ENCODE data around the gene ZNF362.

ZNF362 gene

GRCh38 chr1:33319949-33320618, 63.8 kb downstream of the ZNF362 start:
- peaks cover 5% of the 10 kb centered on the region for H3K36me3 Mint-ChIP-seq (ENCODE audit: low read depth)
- H3K4me1 Mint-ChIP-seq (ENCODE audit: low read depth): peaks cover 3% of the 10 kb centered on the region
- no peak overlapping the region for H3K4me3 Mint-ChIP-seq
- peaks cover 6% of the 10 kb centered on the region for H3K27me3 Mint-ChIP-seq (ENCODE audit: low read depth)
- no peaks in the 10 kb centered on the region for H3K9me3 Mint-ChIP-seq
- H3K27ac Mint-ChIP-seq: no peak overlapping the region
- DNase-seq (ENCODE audit: low spot score): no peak

- Mint-ChIP-seq H3K9me3 (no peaks in the 10 kb centered on the region), H3K27me3 (ENCODE audit: low read depth) (peaks cover 6% of the 10 kb centered on the region), H3K4me1 (ENCODE audit: low read depth) (peaks cover under 1% of the 10 kb centered on the region)
These were observed 64.4 kb downstream of the ZNF362 start, which contains the start of gene A3GALT2 for GRCh38 chr1:33320619-33321165. Gene A3GALT2 (minus strand): TSS chr1:33321098. CDS start chr1:33321098, 0 bp downstream.

GRCh38 chr1:33321178-33321577, 64.9 kb downstream of the ZNF362 start:
- no peak overlapping the region for H3K27ac Mint-ChIP-seq
- no peaks in the 10 kb centered on the region for H3K9me3 Mint-ChIP-seq

More at GRCh38 chr1:33320619-33321165, 64.4 kb downstream of the ZNF362 start, which contains the start of gene A3GALT2:
- Mint-ChIP-seq H3K36me3 (ENCODE audit: low read depth) (peaks cover 8% of the 10 kb centered on the region), H3K27ac (no peak within 1 kb of the TSS), H3K4me3 (no peak within 1 kb of the TSS)
- no peak for DNase-seq (ENCODE audit: low spot score)

GRCh38 chr1:33322109-33322508, 65.8 kb downstream of the ZNF362 start:
- Mint-ChIP-seq H3K27me3 (ENCODE audit: low read depth) (peaks cover 4% of the 10 kb centered on the region), H3K27ac (no peak overlapping the region), H3K4me3 (no peak overlapping the region), H3K36me3 (ENCODE audit: low read depth) (peaks cover 16% of the 10 kb centered on the region), H3K9me3 (no peaks in the 10 kb centered on the region), H3K4me1 (ENCODE audit: low read depth) (no peaks in the 10 kb centered on the region)
- DNase-seq (ENCODE audit: low spot score): no peak

More at GRCh38 chr1:33321178-33321577, 64.9 kb downstream of the ZNF362 start:
- DNase-seq (ENCODE audit: low spot score): no peak
- no peak overlapping the region for H3K4me3 Mint-ChIP-seq
- H3K27me3 Mint-ChIP-seq (ENCODE audit: low read depth): peaks cover 6% of the 10 kb centered on the region
- H3K4me1 Mint-ChIP-seq (ENCODE audit: low read depth): no peaks in the 10 kb centered on the region
- peaks cover 13% of the 10 kb centered on the region for H3K36me3 Mint-ChIP-seq (ENCODE audit: low read depth)

GRCh38 chr1:33322870-33323585, 66.7 kb downstream of the ZNF362 start:
- no peak for DNase-seq (ENCODE audit: low spot score)
- H3K9me3 Mint-ChIP-seq: no peaks in the 10 kb centered on the region
- H3K4me3 Mint-ChIP-seq: no peak overlapping the region
- no peaks in the 10 kb centered on the region for H3K4me1 Mint-ChIP-seq (ENCODE audit: low read depth)
- no peak overlapping the region for H3K27ac Mint-ChIP-seq
- peaks cover 18% of the 10 kb centered on the region for H3K36me3 Mint-ChIP-seq (ENCODE audit: low read depth)
- H3K27me3 Mint-ChIP-seq (ENCODE audit: low read depth): peaks cover 4% of the 10 kb centered on the region

- no peak overlapping the region for H3K27ac Mint-ChIP-seq
- H3K27me3 Mint-ChIP-seq (ENCODE audit: low read depth): no peaks in the 10 kb centered on the region
- H3K4me1 Mint-ChIP-seq (ENCODE audit: low read depth): no peaks in the 10 kb centered on the region
- H3K4me3 Mint-ChIP-seq: no peak overlapping the region
- peaks cover 24% of the 10 kb centered on the region for H3K36me3 Mint-ChIP-seq (ENCODE audit: low read depth)
- H3K9me3 Mint-ChIP-seq: no peaks in the 10 kb centered on the region
- no peak for DNase-seq (ENCODE audit: low spot score)
These were observed 67.6 kb downstream of the ZNF362 start for GRCh38 chr1:33323663-33324477.

- DNase-seq (ENCODE audit: low spot score): no peak
- H3K27me3 Mint-ChIP-seq (ENCODE audit: low read depth): no peaks in the 10 kb centered on the region
- H3K36me3 Mint-ChIP-seq (ENCODE audit: low read depth): peaks cover 28% of the 10 kb centered on the region
- no peaks in the 10 kb centered on the region for H3K9me3 Mint-ChIP-seq
- no peak overlapping the region for H3K4me3 Mint-ChIP-seq
- no peaks in the 10 kb centered on the region for H3K4me1 Mint-ChIP-seq (ENCODE audit: low read depth)
- no peak overlapping the region for H3K27ac Mint-ChIP-seq
These were observed 68.6 kb downstream of the ZNF362 start for GRCh38 chr1:33324677-33325575.

- no peak overlapping the region for H3K4me3 Mint-ChIP-seq
- no peak overlapping the region for H3K27ac Mint-ChIP-seq
- no peak for DNase-seq (ENCODE audit: low spot score)
- H3K36me3 Mint-ChIP-seq (ENCODE audit: low read depth): peaks cover 32% of the 10 kb centered on the region
- H3K4me1 Mint-ChIP-seq (ENCODE audit: low read depth): no peaks in the 10 kb centered on the region
- H3K9me3 Mint-ChIP-seq: no peaks in the 10 kb centered on the region
- H3K27me3 Mint-ChIP-seq (ENCODE audit: low read depth): no peaks in the 10 kb centered on the region
These were observed 70.5 kb downstream of the ZNF362 start for GRCh38 chr1:33326785-33327184.

- Mint-ChIP-seq H3K36me3 (ENCODE audit: low read depth) (peaks cover 38% of the 10 kb centered on the region), H3K27me3 (ENCODE audit: low read depth) (no peaks in the 10 kb centered on the region), H3K4me3 (no peak overlapping the region)
These were observed 71.5 kb downstream of the ZNF362 start for GRCh38 chr1:33327587-33328325.

GRCh38 chr1:33328817-33329216, 72.5 kb downstream of the ZNF362 start:
- no peaks in the 10 kb centered on the region for H3K9me3 Mint-ChIP-seq
- H3K4me1 Mint-ChIP-seq (ENCODE audit: low read depth): no peaks in the 10 kb centered on the region
- no peak overlapping the region for H3K27ac Mint-ChIP-seq
- no peaks in the 10 kb centered on the region for H3K27me3 Mint-ChIP-seq (ENCODE audit: low read depth)
- DNase-seq (ENCODE audit: low spot score): no peak
- no peak overlapping the region for H3K4me3 Mint-ChIP-seq
- H3K36me3 Mint-ChIP-seq (ENCODE audit: low read depth): peaks cover 46% of the 10 kb centered on the region

More at GRCh38 chr1:33327587-33328325, 71.5 kb downstream of the ZNF362 start:
- H3K27ac Mint-ChIP-seq: no peak overlapping the region
- H3K4me1 Mint-ChIP-seq (ENCODE audit: low read depth): no peaks in the 10 kb centered on the region
- no peaks in the 10 kb centered on the region for H3K9me3 Mint-ChIP-seq
- no peak for DNase-seq (ENCODE audit: low spot score)

- no peak for DNase-seq (ENCODE audit: low spot score)
- Mint-ChIP-seq H3K36me3 (ENCODE audit: low read depth) (peaks cover 46% of the 10 kb centered on the region), H3K27me3 (ENCODE audit: low read depth) (no peaks in the 10 kb centered on the region), H3K4me1 (ENCODE audit: low read depth) (no peaks in the 10 kb centered on the region), H3K4me3 (no peak overlapping the region), H3K9me3 (no peaks in the 10 kb centered on the region), H3K27ac (no peak overlapping the region)
These were observed 73.5 kb downstream of the ZNF362 start for GRCh38 chr1:33329600-33330305.

GRCh38 chr1:33330361-33330890, 74.1 kb downstream of the ZNF362 start:
- no peak overlapping the region for H3K4me3 Mint-ChIP-seq
- peaks cover 5% of the 10 kb centered on the region for H3K4me1 Mint-ChIP-seq (ENCODE audit: low read depth)
- H3K27ac Mint-ChIP-seq: no peak overlapping the region
- H3K27me3 Mint-ChIP-seq (ENCODE audit: low read depth): no peaks in the 10 kb centered on the region
- H3K9me3 Mint-ChIP-seq: no peaks in the 10 kb centered on the region
- peaks cover 45% of the 10 kb centered on the region for H3K36me3 Mint-ChIP-seq (ENCODE audit: low read depth)
- no peak for DNase-seq (ENCODE audit: low spot score)

Data from T-helper 2 cell treated with Interferon-gamma antibody and Interleukin-4, amounts not matched to agents 5 μg/mL and 100 μg/mL, for 36 hours (primary cell).